ENCODE data around the gene GOLT1A.

DNA sequence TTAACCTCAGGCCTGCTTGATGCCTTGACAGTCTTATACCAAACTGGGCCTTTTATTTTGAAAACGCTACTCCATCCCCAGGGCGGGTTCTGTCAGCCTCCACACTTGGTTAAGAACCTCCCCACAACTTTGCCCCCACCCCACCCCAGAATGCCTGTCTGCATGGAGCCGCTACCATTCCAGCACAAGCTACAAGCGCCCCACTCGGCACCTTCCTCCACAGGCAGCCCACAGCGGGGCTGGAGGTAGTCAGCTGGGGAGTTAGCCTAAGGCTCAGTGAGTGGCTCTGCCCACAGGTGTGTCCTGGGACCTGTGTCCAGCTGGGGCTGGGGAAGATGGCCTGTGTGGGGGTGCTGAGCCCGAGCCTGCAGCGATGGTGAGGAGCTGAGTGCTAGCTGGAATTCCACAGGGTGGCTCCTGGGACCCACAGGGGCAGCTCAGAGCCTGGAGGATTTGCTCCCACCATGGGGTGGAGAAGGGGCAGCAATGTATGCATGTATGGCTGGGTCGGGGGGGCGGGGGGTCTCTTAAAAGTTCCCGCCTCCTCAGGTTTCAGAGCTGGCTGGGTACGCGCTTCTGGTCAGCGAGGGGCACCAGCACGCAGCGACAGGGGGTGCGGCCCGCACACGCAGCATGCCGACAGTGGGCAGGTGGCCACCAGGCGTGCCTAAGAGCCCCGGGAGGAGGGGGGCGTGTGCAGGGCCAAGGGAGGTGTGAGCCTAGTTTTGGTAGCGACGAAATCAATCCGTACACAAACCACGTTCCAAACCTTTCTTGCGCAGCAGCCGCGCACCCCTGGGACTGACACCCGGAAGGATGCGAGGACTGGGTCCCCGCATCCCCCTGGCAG is 62.9 kb downstream of the GOLT1A start:
- TF ChIP-seq, protein P1, sequence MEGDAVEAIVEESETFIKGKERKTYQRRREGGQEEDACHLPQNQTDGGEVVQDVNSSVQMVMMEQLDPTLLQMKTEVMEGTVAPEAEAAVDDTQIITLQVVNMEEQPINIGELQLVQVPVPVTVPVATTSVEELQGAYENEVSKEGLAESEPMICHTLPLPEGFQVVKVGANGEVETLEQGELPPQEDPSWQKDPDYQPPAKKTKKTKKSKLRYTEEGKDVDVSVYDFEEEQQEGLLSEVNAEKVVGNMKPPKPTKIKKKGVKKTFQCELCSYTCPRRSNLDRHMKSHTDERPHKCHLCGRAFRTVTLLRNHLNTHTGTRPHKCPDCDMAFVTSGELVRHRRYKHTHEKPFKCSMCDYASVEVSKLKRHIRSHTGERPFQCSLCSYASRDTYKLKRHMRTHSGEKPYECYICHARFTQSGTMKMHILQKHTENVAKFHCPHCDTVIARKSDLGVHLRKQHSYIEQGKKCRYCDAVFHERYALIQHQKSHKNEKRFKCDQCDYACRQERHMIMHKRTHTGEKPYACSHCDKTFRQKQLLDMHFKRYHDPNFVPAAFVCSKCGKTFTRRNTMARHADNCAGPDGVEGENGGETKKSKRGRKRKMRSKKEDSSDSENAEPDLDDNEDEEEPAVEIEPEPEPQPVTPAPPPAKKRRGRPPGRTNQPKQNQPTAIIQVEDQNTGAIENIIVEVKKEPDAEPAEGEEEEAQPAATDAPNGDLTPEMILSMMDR (IDR thresholded peaks at IDR 0.05; ENCODE audit: poor library complexity, severe bottlenecking), result no peak
- TF ChIP-seq POLR2AphosphoS5 (IDR thresholded peaks at IDR 0.05), result no peak
- no peak for TF ChIP-seq EP300 (conservative IDR thresholded peaks at IDR 0.05; ENCODE audit: poor library complexity, severe bottlenecking)
- no peak for TF ChIP-seq EZH2 (IDR thresholded peaks at IDR 0.05; ENCODE audit: borderline replicate concordance, insufficient read depth, low read length, poor library complexity, severe bottlenecking)
- no peak for TF ChIP-seq MXI1 (conservative IDR thresholded peaks at IDR 0.05; ENCODE audit: poor library complexity, severe bottlenecking)
- TF ChIP-seq TAF1 (IDR thresholded peaks at IDR 0.05; ENCODE audit: low read depth), result no peak
- no peak for TF ChIP-seq RAD21 (conservative IDR thresholded peaks at IDR 0.05)
- TF ChIP-seq, protein P2, sequence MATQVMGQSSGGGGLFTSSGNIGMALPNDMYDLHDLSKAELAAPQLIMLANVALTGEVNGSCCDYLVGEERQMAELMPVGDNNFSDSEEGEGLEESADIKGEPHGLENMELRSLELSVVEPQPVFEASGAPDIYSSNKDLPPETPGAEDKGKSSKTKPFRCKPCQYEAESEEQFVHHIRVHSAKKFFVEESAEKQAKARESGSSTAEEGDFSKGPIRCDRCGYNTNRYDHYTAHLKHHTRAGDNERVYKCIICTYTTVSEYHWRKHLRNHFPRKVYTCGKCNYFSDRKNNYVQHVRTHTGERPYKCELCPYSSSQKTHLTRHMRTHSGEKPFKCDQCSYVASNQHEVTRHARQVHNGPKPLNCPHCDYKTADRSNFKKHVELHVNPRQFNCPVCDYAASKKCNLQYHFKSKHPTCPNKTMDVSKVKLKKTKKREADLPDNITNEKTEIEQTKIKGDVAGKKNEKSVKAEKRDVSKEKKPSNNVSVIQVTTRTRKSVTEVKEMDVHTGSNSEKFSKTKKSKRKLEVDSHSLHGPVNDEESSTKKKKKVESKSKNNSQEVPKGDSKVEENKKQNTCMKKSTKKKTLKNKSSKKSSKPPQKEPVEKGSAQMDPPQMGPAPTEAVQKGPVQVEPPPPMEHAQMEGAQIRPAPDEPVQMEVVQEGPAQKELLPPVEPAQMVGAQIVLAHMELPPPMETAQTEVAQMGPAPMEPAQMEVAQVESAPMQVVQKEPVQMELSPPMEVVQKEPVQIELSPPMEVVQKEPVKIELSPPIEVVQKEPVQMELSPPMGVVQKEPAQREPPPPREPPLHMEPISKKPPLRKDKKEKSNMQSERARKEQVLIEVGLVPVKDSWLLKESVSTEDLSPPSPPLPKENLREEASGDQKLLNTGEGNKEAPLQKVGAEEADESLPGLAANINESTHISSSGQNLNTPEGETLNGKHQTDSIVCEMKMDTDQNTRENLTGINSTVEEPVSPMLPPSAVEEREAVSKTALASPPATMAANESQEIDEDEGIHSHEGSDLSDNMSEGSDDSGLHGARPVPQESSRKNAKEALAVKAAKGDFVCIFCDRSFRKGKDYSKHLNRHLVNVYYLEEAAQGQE (IDR thresholded peaks at IDR 0.05; ENCODE audit: borderline replicate concordance), result no peak
- TF ChIP-seq SMC3 (conservative IDR thresholded peaks at IDR 0.05; ENCODE audit: poor library complexity), result no peak

All from neural cell (in vitro differentiated cells).